OCI-LY7 (cell line): ENCODE data around the gene LGI2. TPM values are rescaled to one million over a fixed set of nuclear protein-coding genes. Genes with fewer than 3 reads are reported as not detected.

Experiments
- BruUV-seq: library from RNA; stranded (reverse); fragments of 400-500 nt; replicated peaks from 2 replicates; lab custom pipeline; 2021; lab: Mats Ljungman, UMichigan
- CTCF ChIA-PET: fragments of 300-600 bp; sonication (Branson Sonifier 250); formaldehyde crosslinking; loops from one replicate; lab custom pipeline; 2022; ENCODE audit warnings: antibody characterized with exemption; ENCODE audit not compliant: unreplicated experiment; lab: Charles Lee
- POLR2A ChIA-PET: fragments of 300-600 bp; sonication (Branson Sonifier 250); formaldehyde crosslinking; loops from one replicate; lab custom pipeline; 2022; ENCODE audit warnings: antibody characterized with exemption; lab: Charles Lee
- DNase-seq: peaks from one replicate; pipeline ENCODE4 v3.0.0-alpha.2; 2015; ENCODE audit warnings: low spot score
- H2AFZ ChIP-seq: fragments of 200-600 bp; sonication (generic), shearing (Covaris generic); 2 replicates; pipeline ENCODE4 v1.6.1; 2014; ENCODE audit warnings: mild to moderate bottlenecking, antibody characterized with exemption, low read length, moderate library complexity
- H3K27ac ChIP-seq: fragments of 200-600 bp; sonication (generic); 2 replicates; pipeline ENCODE4 v1.5.1; 2014; ENCODE audit warnings: mixed run types, low read depth, mild to moderate bottlenecking, moderate library complexity, low read length, inconsistent platforms; ENCODE audit not compliant: poor library complexity, severe bottlenecking
- H3K36me3 ChIP-seq: fragments of 200-600 bp; sonication (generic); 2 replicates; pipeline ENCODE4 v1.6.1; 2014; ENCODE audit warnings: mild to moderate bottlenecking, antibody characterized with exemption, low read length, moderate library complexity, mixed read lengths; ENCODE audit not compliant: insufficient read depth
- H3K4me1 ChIP-seq: fragments of 200-600 bp; sonication (generic); 2 replicates; pipeline ENCODE4 v1.5.1; 2014; ENCODE audit warnings: mild to moderate bottlenecking, low read length; ENCODE audit not compliant: insufficient read depth, poor library complexity, severe bottlenecking
- H3K4me2 ChIP-seq: fragments of 200-600 bp; sonication (generic); 2 replicates; pipeline ENCODE4 v1.6.1; 2014; ENCODE audit warnings: mild to moderate bottlenecking, low read length
- H3K4me3 ChIP-seq: fragments of 200-600 bp; sonication (generic); 2 replicates; pipeline ENCODE4 v1.5.1; 2014; ENCODE audit warnings: mild to moderate bottlenecking, low read depth, low read length; ENCODE audit not compliant: poor library complexity, severe bottlenecking
- H3K79me2 ChIP-seq: fragments of 200-600 bp; sonication (generic); 2 replicates; pipeline ENCODE4 v1.6.1; 2016; ENCODE audit warnings: low read depth, mild to moderate bottlenecking, low read length, moderate library complexity, mixed read lengths; ENCODE audit not compliant: insufficient read depth
- H3K9me2 ChIP-seq: fragments of 200-600 bp; sonication (generic); 2 replicates; pipeline ENCODE4 v1.6.1; 2016; ENCODE audit warnings: mild to moderate bottlenecking, low read length, mixed read lengths; ENCODE audit not compliant: insufficient read depth
- H3K9me3 ChIP-seq: fragments of 200-600 bp; sonication (generic); 2 replicates; pipeline ENCODE4 v1.6.1; 2014; ENCODE audit warnings: mild to moderate bottlenecking, mixed run types, low read length, mixed read lengths
- H4K20me1 ChIP-seq: fragments of 200-600 bp; sonication (generic); 2 replicates; pipeline ENCODE4 v1.6.1; 2014; ENCODE audit warnings: mild to moderate bottlenecking, antibody characterized with exemption, low read length, moderate library complexity, mixed read lengths; ENCODE audit not compliant: insufficient read depth
- EZH2phosphoT487 ChIP-seq: fragments of 200-600 bp; sonication (generic); IDR thresholded peaks from 2 replicates; pipeline ENCODE4 v1.6.1; 2018; ENCODE audit warnings: low read depth, borderline replicate concordance, mild to moderate bottlenecking, mixed run types, antibody characterized with exemption, low read length, moderate library complexity, mixed read lengths
- intact Hi-C: fragments of 100-400 bp; cut with micrococcal nuclease; formaldehyde crosslinking; loops from one replicate; pipeline ENCODE4 v1.10.0; 2022; ENCODE audit not compliant: unreplicated experiment
- total RNA-seq, 2 experiments: library from RNA; depleted of rRNA in 1 of 2; stranded (reverse); fragments of >200 nt in 1 of 2; shearing (Covaris generic) in 1 of 2; gene quantifications; 2 replicates each; pipeline ENCODE4 v1.2.3, GENCODE V29; 2014 to 2022
- TF ChIP-seq, protein P1 (sequence below): fragments of 200-600 bp; sonication (generic); conservative IDR thresholded peaks from 2 replicates; pipeline ENCODE4 v1.5.1; 2014; ENCODE audit warnings: mild to moderate bottlenecking, antibody characterized with exemption, low read length, moderate library complexity, mixed read lengths

Gene LGI2
- total RNA-seq, 2 experiments from 2014 or later: not detected

DNA sequence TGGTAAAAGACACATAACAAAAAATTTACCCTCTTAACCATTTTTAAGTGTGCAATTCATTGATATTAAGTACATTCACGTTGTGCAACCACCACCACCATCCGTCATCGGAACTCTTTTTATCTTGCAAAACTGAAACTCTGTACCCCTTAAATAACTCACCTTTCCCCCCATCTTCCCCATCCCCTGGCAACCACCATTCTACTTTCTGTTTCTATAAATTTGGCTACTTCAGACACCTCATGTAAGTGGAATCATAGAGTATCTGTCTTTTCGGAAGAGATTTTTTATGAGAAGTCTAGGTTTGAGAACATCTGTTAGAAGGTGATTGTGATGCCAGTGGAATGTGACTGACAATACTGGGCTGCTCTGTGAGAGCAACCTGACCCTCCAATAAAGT, 78.1 kb downstream of the LGI2 start:
- Histone ChIP-seq H3K4me1 (no peaks in the 10 kb centered on the region), H3K27ac (no peak overlapping the region), H2AFZ (no peak overlapping the region), H3K9me3 (no peaks in the 10 kb centered on the region), H3K36me3 (no peaks in the 10 kb centered on the region), H3K79me2 (no peaks in the 10 kb centered on the region), H3K4me2 (no peak overlapping the region), H3K9me2 (no peaks in the 10 kb centered on the region), H3K4me3 (no peak overlapping the region), H4K20me1 (no peaks in the 10 kb centered on the region)
- DNase-seq: no peak
- no peak for TF ChIP-seq EZH2phosphoT487
- TF ChIP-seq, protein P1, sequence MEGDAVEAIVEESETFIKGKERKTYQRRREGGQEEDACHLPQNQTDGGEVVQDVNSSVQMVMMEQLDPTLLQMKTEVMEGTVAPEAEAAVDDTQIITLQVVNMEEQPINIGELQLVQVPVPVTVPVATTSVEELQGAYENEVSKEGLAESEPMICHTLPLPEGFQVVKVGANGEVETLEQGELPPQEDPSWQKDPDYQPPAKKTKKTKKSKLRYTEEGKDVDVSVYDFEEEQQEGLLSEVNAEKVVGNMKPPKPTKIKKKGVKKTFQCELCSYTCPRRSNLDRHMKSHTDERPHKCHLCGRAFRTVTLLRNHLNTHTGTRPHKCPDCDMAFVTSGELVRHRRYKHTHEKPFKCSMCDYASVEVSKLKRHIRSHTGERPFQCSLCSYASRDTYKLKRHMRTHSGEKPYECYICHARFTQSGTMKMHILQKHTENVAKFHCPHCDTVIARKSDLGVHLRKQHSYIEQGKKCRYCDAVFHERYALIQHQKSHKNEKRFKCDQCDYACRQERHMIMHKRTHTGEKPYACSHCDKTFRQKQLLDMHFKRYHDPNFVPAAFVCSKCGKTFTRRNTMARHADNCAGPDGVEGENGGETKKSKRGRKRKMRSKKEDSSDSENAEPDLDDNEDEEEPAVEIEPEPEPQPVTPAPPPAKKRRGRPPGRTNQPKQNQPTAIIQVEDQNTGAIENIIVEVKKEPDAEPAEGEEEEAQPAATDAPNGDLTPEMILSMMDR: no peak
- intact Hi-C loops: no loop called here
- no TSS peak for BruUV-seq
- CTCF ChIA-PET: no interaction called here
- POLR2A ChIA-PET: no interaction called here

DNA sequence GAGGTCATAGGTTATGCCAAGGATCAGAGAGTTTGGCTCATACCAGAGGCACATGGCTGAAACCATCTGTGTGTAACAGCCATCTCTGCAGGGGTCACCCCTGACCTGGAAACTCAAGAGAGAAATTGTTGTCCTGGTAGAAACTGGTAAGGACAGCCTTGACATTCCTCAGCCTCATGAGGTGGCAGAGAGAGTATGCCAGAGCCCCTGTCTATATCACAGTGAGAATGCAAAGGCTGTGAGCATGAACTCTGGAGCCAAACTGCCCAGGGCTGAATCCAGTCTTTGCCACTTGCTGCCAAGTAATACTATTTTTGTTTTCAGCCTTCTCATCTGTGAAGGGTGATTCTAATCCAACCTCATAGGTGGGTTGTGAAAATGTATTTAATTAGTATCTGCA, 80.8 kb downstream of the LGI2 start:
- Histone ChIP-seq H3K27ac (no peak overlapping the region), H3K36me3 (no peaks in the 10 kb centered on the region), H3K9me2 (no peaks in the 10 kb centered on the region), H4K20me1 (no peaks in the 10 kb centered on the region), H3K4me1 (no peaks in the 10 kb centered on the region), H3K4me3 (no peak overlapping the region), H3K9me3 (no peaks in the 10 kb centered on the region), H3K79me2 (no peaks in the 10 kb centered on the region), H2AFZ (no peak overlapping the region), H3K4me2 (no peak overlapping the region)
- CTCF ChIA-PET: no interaction called here
- no TSS peak for BruUV-seq
- POLR2A ChIA-PET: interaction anchor here (0.6 kb wide), 1 partner anchor 25 kb away, joined by 3 read pairs; no protein-coding TSS in a partner anchor
- no peak for DNase-seq
- intact Hi-C loops: no loop called here
- TF ChIP-seq EZH2phosphoT487: no peak
- TF ChIP-seq, protein P1: no peak

Other genes starting within 250 kb of the LGI2 start
- gene SOD3, start 235.4 kb downstream of the LGI2 start, total RNA-seq (2014; rRNA removed; shearing (Covaris generic)): not detected in 2 replicates
- not detected in 2 replicates for gene SOD3, start 235.4 kb downstream of the LGI2 start, total RNA-seq (2022)
- gene CCDC149, start 117.9 kb downstream of the LGI2 start, total RNA-seq (2014; rRNA removed; shearing (Covaris generic)): not detected in 2 replicates
- gene CCDC149, start 117.9 kb downstream of the LGI2 start, total RNA-seq (2022): not detected in 2 replicates
- gene SEPSECS, start 129.5 kb upstream of the LGI2 start, total RNA-seq (2014; rRNA removed; shearing (Covaris generic)): 5.0 and 5.8 TPM in 2 replicates
- 13.0 and 15.9 TPM in 2 replicates for gene SEPSECS, start 129.5 kb upstream of the LGI2 start, total RNA-seq (2022)
- gene PI4K2B, start 203.1 kb upstream of the LGI2 start, total RNA-seq (2014; rRNA removed; shearing (Covaris generic)): 40.4 and 40.7 TPM in 2 replicates
- gene PI4K2B, start 203.1 kb upstream of the LGI2 start, total RNA-seq (2022): 41.6 and 42.0 TPM in 2 replicates